Smooth muscle cell (in vitro differentiated cells): Measurements from ENCODE around the gene LMOD3. TPM values are rescaled to one million over a fixed set of nuclear protein-coding genes. Genes with fewer than 3 reads are reported as not detected.
A peak's percentile ranks its signal among the peaks of the same experiment; 100 is the strongest.

Source experiments
- DNase-seq: peaks from one replicate; lab custom pipeline; 2025; ENCODE audit not compliant: unreplicated experiment; lab: John Stamatoyannopoulos, UW
- H2AFZ ChIP-seq: fragments of 200-600 bp; sonication (generic); 2 replicates; pipeline ENCODE4 v1.6.0; 2016; ENCODE audit warnings: antibody characterized with exemption, low read depth, mild to moderate bottlenecking
- H3F3A ChIP-seq: fragments of 200-600 bp; sonication (generic); 2 replicates; pipeline ENCODE4 v1.6.0; 2017; ENCODE audit warnings: antibody characterized with exemption, low read depth
- H3K27ac ChIP-seq: fragments of 200-600 bp; sonication (generic); 2 replicates; pipeline ENCODE4 v1.5.1; 2016; ENCODE audit warnings: low read depth, mild to moderate bottlenecking
- H3K27me3 ChIP-seq: fragments of 200-600 bp; sonication (generic); 2 replicates; pipeline ENCODE4 v1.6.1; 2016; ENCODE audit warnings: low read depth, mild to moderate bottlenecking
- H3K36me3 ChIP-seq: fragments of 200-600 bp; sonication (generic); 2 replicates; pipeline ENCODE4 v1.5.1; 2016; ENCODE audit warnings: low read depth
- H3K4me1 ChIP-seq: fragments of 200-600 bp; sonication (generic); 2 replicates; pipeline ENCODE4 v1.5.1; 2016; ENCODE audit warnings: low read depth
- H3K4me2 ChIP-seq: fragments of 200-600 bp; sonication (generic); 2 replicates; pipeline ENCODE4 v1.6.0; 2016; ENCODE audit warnings: mild to moderate bottlenecking
- H3K4me3 ChIP-seq: fragments of 200-600 bp; sonication (generic); 2 replicates; pipeline ENCODE4 v1.5.1; 2016; ENCODE audit warnings: mild to moderate bottlenecking
- H3K79me2 ChIP-seq: fragments of 200-600 bp; sonication (generic); 2 replicates; pipeline ENCODE4 v1.6.0; 2016; ENCODE audit warnings: low read depth, mild to moderate bottlenecking
- H3K9ac ChIP-seq: fragments of 200-600 bp; sonication (generic); 2 replicates; pipeline ENCODE4 v1.6.0; 2016; ENCODE audit warnings: low read depth
- H3K9me3 ChIP-seq: fragments of 200-600 bp; sonication (generic); replicated peaks from 2 replicates; pipeline ENCODE4 v1.5.1; 2016; ENCODE audit warnings: low read depth
- H4K20me1 ChIP-seq: fragments of 200-600 bp; sonication (generic); 2 replicates; pipeline ENCODE4 v1.6.0; 2016; ENCODE audit warnings: low read depth
- CTCF ChIP-seq: fragments of 200-600 bp; sonication (generic); IDR thresholded peaks from 2 replicates; pipeline ENCODE4 v1.5.1; 2017; ENCODE audit warnings: borderline replicate concordance, mild to moderate bottlenecking, antibody characterized with exemption; ENCODE audit not compliant: insufficient read depth, poor library complexity, severe bottlenecking
- WGBS: methylation state at CpG from one replicate; pipeline ENCODE4 v1.1.7; 2016; ENCODE audit warnings: low lambda C conversion rate; 5-methylcytosine and 5-hydroxymethylcytosine counted together
- polyA plus RNA-seq: library from polyadenylated mRNA; unstranded; fragments of >200 nt; fragmentation: Nextera tagmentation; extraction: Ambion mirVana; gene quantifications from 2 replicates; pipeline ENCODE4 v1.2.1, GENCODE V29; 2016
- total RNA-seq: library from RNA; depleted of rRNA; stranded (reverse); fragments of >200 nt; gene quantifications from 2 replicates; pipeline ENCODE4 v1.2.3, GENCODE V29; 2014

LMOD3 gene
- total and polyA plus RNA-seq, 2 experiments from 2014 or later: not detected

GRCh38 chr3:69081583-69082262 is 40.7 kb downstream of the LMOD3 start:
- peaks cover 25% of the 10 kb centered on the region for H3F3A ChIP-seq
- H2AFZ ChIP-seq: no peak overlapping the region
- H3K9me3 ChIP-seq: no peaks in the 10 kb centered on the region
- DNase-seq: no peak
- H3K27me3 ChIP-seq: no peaks in the 10 kb centered on the region
- H3K4me1 ChIP-seq: peaks cover 42% of the 10 kb centered on the region
- peak overlapping the region; percentile 76 for H3K4me2 ChIP-seq
- no peaks in the 10 kb centered on the region for H3K36me3 ChIP-seq
- H4K20me1 ChIP-seq: peaks cover 24% of the 10 kb centered on the region
- no peak overlapping the region for H3K9ac ChIP-seq
- H3K27ac ChIP-seq: no peak overlapping the region
- H3K79me2 ChIP-seq: peaks cover 35% of the 10 kb centered on the region
- no peak overlapping the region for H3K4me3 ChIP-seq
- no peak for TF ChIP-seq CTCF
- WGBS: 51% methylated on average over 5 of the region's 5 CpGs

GRCh38 chr3:69080233-69080920 is 42.0 kb downstream of the LMOD3 start, which contains the start of gene UBA3:
Gene UBA3 (minus strand): TSS chr3:69080365. CDS start chr3:69080353, 12 bp downstream.
- Histone ChIP-seq H3K36me3 (no peaks in the 10 kb centered on the region), H3K27ac (peak within 1 kb of the TSS; percentile 24), H3K4me3 (peak within 1 kb of the TSS; percentile 93), H2AFZ (peak within 1 kb of the TSS; percentile 75), H3K79me2 (peaks cover 48% of the 10 kb centered on the region), H4K20me1 (peaks cover 35% of the 10 kb centered on the region), H3K27me3 (no peaks in the 10 kb centered on the region), H3F3A (peaks cover 20% of the 10 kb centered on the region), H3K4me1 (peaks cover 35% of the 10 kb centered on the region), H3K9me3 (no peaks in the 10 kb centered on the region), H3K9ac (peak within 1 kb of the TSS; percentile 96), H3K4me2 (peak within 1 kb of the TSS; percentile 100)
- WGBS: 17% methylated on average over 14 of the region's 37 CpGs
- peak; percentile 57 for DNase-seq
- no peak for TF ChIP-seq CTCF

- Histone ChIP-seq H3K4me3 (peak overlapping the region; percentile 93), H3K79me2 (peaks cover 56% of the 10 kb centered on the region), H3K9ac (peak overlapping the region; percentile 96), H3K27me3 (no peaks in the 10 kb centered on the region), H3K36me3 (no peaks in the 10 kb centered on the region), H3K9me3 (no peaks in the 10 kb centered on the region), H3K4me2 (peak overlapping the region; percentile 100), H2AFZ (peak overlapping the region; percentile 75), H3F3A (peaks cover 20% of the 10 kb centered on the region), H3K4me1 (peaks cover 34% of the 10 kb centered on the region), H4K20me1 (peaks cover 40% of the 10 kb centered on the region), H3K27ac (peak overlapping the region; percentile 24)
- no peak for DNase-seq
- no peak for TF ChIP-seq CTCF
- 9% methylated on average over 18 of the region's 29 CpGs for WGBS
Measured at GRCh38 chr3:69079269-69080159, 42.9 kb downstream of the LMOD3 start.
